Vagina (tissue), 2 donors: ENCODE measurements around the gene SLC13A1.

Experiments
- POLR2A ChIP-seq, 2 donors: fragments of 450-650 bp; IDR thresholded peaks; one replicate each; pipeline ENCODE4 v1.6.1; 2017; ENCODE audit warnings: antibody characterized with exemption in 2 of 2, mild to moderate bottlenecking in 2 of 2, moderate library complexity in 2 of 2
- POLR2AphosphoS5 ChIP-seq, 2 donors: sonication (generic); formaldehyde crosslinking; IDR thresholded peaks; one replicate each; pipeline ENCODE4 v1.9.0; 2017; ENCODE audit warnings: antibody characterized with exemption in 2 of 2, mild to moderate bottlenecking in 2 of 2, low read depth in 1 of 2; ENCODE audit not compliant: insufficient read depth in 1 of 2
- TF ChIP-seq, protein P1 (sequence below), 3 experiments: fragments of 450-650 bp in 2 of 3; fragments of 200-600 bp in 1 of 3; sonication (generic) in 1 of 3; IDR thresholded peaks; one replicate each; pipeline ENCODE4 v1.5.1; 2017 to 2019; ENCODE audit warnings: antibody characterized with exemption in 3 of 3, mild to moderate bottlenecking in 2 of 3, moderate library complexity in 2 of 3

GRCh38 chr7:123169065-123169464, 30.7 kb downstream of the SLC13A1 start:
- TF ChIP-seq, protein P1, sequence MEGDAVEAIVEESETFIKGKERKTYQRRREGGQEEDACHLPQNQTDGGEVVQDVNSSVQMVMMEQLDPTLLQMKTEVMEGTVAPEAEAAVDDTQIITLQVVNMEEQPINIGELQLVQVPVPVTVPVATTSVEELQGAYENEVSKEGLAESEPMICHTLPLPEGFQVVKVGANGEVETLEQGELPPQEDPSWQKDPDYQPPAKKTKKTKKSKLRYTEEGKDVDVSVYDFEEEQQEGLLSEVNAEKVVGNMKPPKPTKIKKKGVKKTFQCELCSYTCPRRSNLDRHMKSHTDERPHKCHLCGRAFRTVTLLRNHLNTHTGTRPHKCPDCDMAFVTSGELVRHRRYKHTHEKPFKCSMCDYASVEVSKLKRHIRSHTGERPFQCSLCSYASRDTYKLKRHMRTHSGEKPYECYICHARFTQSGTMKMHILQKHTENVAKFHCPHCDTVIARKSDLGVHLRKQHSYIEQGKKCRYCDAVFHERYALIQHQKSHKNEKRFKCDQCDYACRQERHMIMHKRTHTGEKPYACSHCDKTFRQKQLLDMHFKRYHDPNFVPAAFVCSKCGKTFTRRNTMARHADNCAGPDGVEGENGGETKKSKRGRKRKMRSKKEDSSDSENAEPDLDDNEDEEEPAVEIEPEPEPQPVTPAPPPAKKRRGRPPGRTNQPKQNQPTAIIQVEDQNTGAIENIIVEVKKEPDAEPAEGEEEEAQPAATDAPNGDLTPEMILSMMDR (IDR thresholded peaks at IDR 0.05) = no peak
- TF ChIP-seq POLR2AphosphoS5 (IDR thresholded peaks at IDR 0.05; ENCODE audit: insufficient read depth in 1 of 2, low read depth in 1 of 2) (no peak), POLR2A (IDR thresholded peaks at IDR 0.05) (no peak)
